Hepatocyte (in vitro differentiated cells): ENCODE measurements around the gene ZGLP1. TPM values are rescaled to one million over a fixed set of nuclear protein-coding genes. Genes with fewer than 3 reads are reported as not detected.

Source experiments
- DNase-seq: peaks from one replicate; pipeline ENCODE4 v3.0.0-alpha.2; 2016; ENCODE audit warnings: low spot score
- H2AFZ ChIP-seq: fragments of 200-600 bp; sonication (generic); 2 replicates; pipeline ENCODE4 v1.6.0; 2016; ENCODE audit warnings: antibody characterized with exemption, mild to moderate bottlenecking
- H3K27ac ChIP-seq: fragments of 200-600 bp; sonication (generic); 2 replicates; pipeline ENCODE4 v1.5.1; 2016; ENCODE audit warnings: mild to moderate bottlenecking
- H3K27me3 ChIP-seq: fragments of 200-600 bp; sonication (generic); 2 replicates; pipeline ENCODE4 v1.6.1; 2016
- H3K36me3 ChIP-seq: fragments of 200-600 bp; sonication (generic); replicated peaks from 2 replicates; pipeline ENCODE4 v1.5.1; 2016; ENCODE audit warnings: low read depth; ENCODE audit not compliant: insufficient read depth
- H3K4me1 ChIP-seq: fragments of 200-600 bp; sonication (generic); 2 replicates; pipeline ENCODE4 v1.5.1; 2016; ENCODE audit warnings: mild to moderate bottlenecking, moderate library complexity; ENCODE audit not compliant: insufficient read depth
- H3K4me2 ChIP-seq: fragments of 200-600 bp; sonication (generic); 2 replicates; pipeline ENCODE4 v1.6.0; 2016
- H3K4me3 ChIP-seq: fragments of 200-600 bp; sonication (generic); 2 replicates; pipeline ENCODE4 v1.5.1; 2016; ENCODE audit warnings: mild to moderate bottlenecking
- H3K79me2 ChIP-seq: fragments of 200-600 bp; sonication (generic); 2 replicates; pipeline ENCODE4 v1.6.0; 2017; ENCODE audit warnings: mild to moderate bottlenecking
- H3K9me2 ChIP-seq: fragments of 200-600 bp; sonication (generic); replicated peaks from 2 replicates; pipeline ENCODE4 v1.6.0; 2017; ENCODE audit warnings: mild to moderate bottlenecking; ENCODE audit not compliant: insufficient read depth
- H3K9me3 ChIP-seq: fragments of 200-600 bp; sonication (generic); 2 replicates; pipeline ENCODE4 v1.5.1; 2016; ENCODE audit warnings: low read depth, mild to moderate bottlenecking
- H4K20me1 ChIP-seq: fragments of 200-600 bp; sonication (generic); 2 replicates; pipeline ENCODE4 v1.6.0; 2016; ENCODE audit warnings: mild to moderate bottlenecking; ENCODE audit not compliant: insufficient read depth, poor library complexity, severe bottlenecking
- CTCF ChIP-seq: fragments of 200-600 bp; sonication (generic); IDR thresholded peaks from 2 replicates; pipeline ENCODE4 v1.5.1; 2016; ENCODE audit warnings: antibody characterized with exemption, mild to moderate bottlenecking; ENCODE audit not compliant: poor library complexity
- EZH2 ChIP-seq: fragments of 200-600 bp; sonication (generic); IDR thresholded peaks from 2 replicates; pipeline ENCODE4 v1.6.1; 2016; ENCODE audit warnings: antibody characterized with exemption, mild to moderate bottlenecking, borderline replicate concordance
- EZH2phosphoT487 ChIP-seq: fragments of 200-600 bp; sonication (generic); IDR thresholded peaks from one replicate; pipeline ENCODE4 v1.6.1; 2018; ENCODE audit warnings: antibody characterized with exemption, mild to moderate bottlenecking, low read depth, moderate library complexity; ENCODE audit not compliant: unreplicated experiment, severe bottlenecking
- WGBS: methylation state at CpG from one replicate; pipeline ENCODE4 v1.1.6; 2016; ENCODE audit warnings: low lambda C conversion rate; ENCODE audit errors: missing lambda C conversion rate; 5-methylcytosine and 5-hydroxymethylcytosine counted together
- polyA plus RNA-seq: library from polyadenylated mRNA; unstranded; fragments of >200 nt; fragmentation: Nextera tagmentation; extraction: Ambion mirVana; gene quantifications from 2 replicates; pipeline ENCODE4 v1.2.1, GENCODE V29; 2016
- total RNA-seq: library from RNA; depleted of rRNA; stranded (reverse); fragments of >200 nt; gene quantifications from 2 replicates; pipeline ENCODE4 v1.2.3, GENCODE V29; 2014

ZGLP1 gene
- total and polyA plus RNA-seq, 2 experiments from 2014 or later = 2.6 to 10.3 TPM

- DNase-seq = no peak
- peaks cover 12% of the 10 kb centered on the region for H3K4me1 ChIP-seq
- H3K4me2 ChIP-seq = no peak overlapping the region
- H4K20me1 ChIP-seq = no peaks in the 10 kb centered on the region
- H3K9me3 ChIP-seq = no peaks in the 10 kb centered on the region
- 92% methylated on average over 20 of the region's 29 CpGs for WGBS
- H3K36me3 ChIP-seq = no peaks in the 10 kb centered on the region
- no peaks in the 10 kb centered on the region for H3K27me3 ChIP-seq
- no peak overlapping the region for H3K4me3 ChIP-seq
- TF ChIP-seq CTCF = no peak
- no peak for TF ChIP-seq EZH2
- TF ChIP-seq EZH2phosphoT487 = no peak
- H3K27ac ChIP-seq = no peak overlapping the region
- H2AFZ ChIP-seq = no peak overlapping the region
- peaks cover 7% of the 10 kb centered on the region for H3K79me2 ChIP-seq
- no peaks in the 10 kb centered on the region for H3K9me2 ChIP-seq
Observed at GRCh38 chr19:10317045-10317856, 7.6 kb upstream of the ZGLP1 start.

GRCh38 chr19:10316229-10317044, 6.8 kb upstream of the ZGLP1 start:
- Histone ChIP-seq H3K27me3 (no peaks in the 10 kb centered on the region), H3K79me2 (peaks cover 7% of the 10 kb centered on the region), H3K36me3 (no peaks in the 10 kb centered on the region), H4K20me1 (no peaks in the 10 kb centered on the region), H3K4me2 (peak overlapping the region; percentile 97), H3K9me3 (no peaks in the 10 kb centered on the region), H3K4me1 (peaks cover 12% of the 10 kb centered on the region), H3K27ac (peak overlapping the region; percentile 76), H3K4me3 (no peak overlapping the region), H3K9me2 (no peaks in the 10 kb centered on the region), H2AFZ (peak overlapping the region; percentile 86)
- DNase-seq = no peak
- no peak for TF ChIP-seq EZH2phosphoT487
- TF ChIP-seq EZH2 = no peak
- no peak for TF ChIP-seq CTCF
- WGBS = 82% methylated on average over 19 of the region's 19 CpGs

- no peaks in the 10 kb centered on the region for H3K9me3 ChIP-seq
- peaks cover 12% of the 10 kb centered on the region for H3K4me1 ChIP-seq
- no peaks in the 10 kb centered on the region for H3K27me3 ChIP-seq
- no peak for TF ChIP-seq EZH2phosphoT487
- TF ChIP-seq EZH2 = no peak
- no peak for TF ChIP-seq CTCF
- H3K9me2 ChIP-seq = no peaks in the 10 kb centered on the region
- no peaks in the 10 kb centered on the region for H3K36me3 ChIP-seq
- H3K4me2 ChIP-seq = peak within 1 kb of the TSS; percentile 97
- H3K4me3 ChIP-seq = peak within 1 kb of the TSS; percentile 63
- H3K27ac ChIP-seq = peak within 1 kb of the TSS; percentile 77
- H3K79me2 ChIP-seq = peaks cover 7% of the 10 kb centered on the region
- under 1% methylated on average over 51 of the region's 55 CpGs for WGBS
- H2AFZ ChIP-seq = peak within 1 kb of the TSS; percentile 86
- H4K20me1 ChIP-seq = no peaks in the 10 kb centered on the region
- peak; percentile 91 for DNase-seq
Observed at GRCh38 chr19:10315335-10316214, 6.0 kb upstream of the ZGLP1 start, which contains the start of gene FDX2. FDX2 (minus strand) TSS chr19:10316015; CDS start chr19:10315996, 19 bp downstream.
